HL-60 (cell line): ENCODE results near the gene FCHSD2.
"Not testable (repeated sequence)": the region's sequence is repeated elsewhere in the genome, so short reads cannot be mapped to it uniquely, and the experiment has no call there.

Source experiments
- DNase-seq, 2 experiments: peaks; one replicate each; pipeline ENCODE4 v3.0.0-alpha.2; 2010 to 2020; ENCODE audit warnings: low read depth in 1 of 2, low spot score in 1 of 2
- H3K27ac ChIP-seq: fragments of 250-450 bp; sonication (Bioruptor Pico); replicated peaks from 2 replicates; pipeline ENCODE4 v1.5.1; 2020; ENCODE audit warnings: mild to moderate bottlenecking, moderate library complexity
- H3K27me3 ChIP-seq: fragments of 250-450 bp; sonication (Bioruptor Pico); 2 replicates; pipeline ENCODE4 v1.5.1; 2021; ENCODE audit warnings: mild to moderate bottlenecking, moderate library complexity; ENCODE audit not compliant: insufficient read depth, poor library complexity, severe bottlenecking
- H3K4me3 ChIP-seq: replicated peaks from 2 replicates; pipeline ENCODE4 v1.5.1; 2011; ENCODE audit warnings: mild to moderate bottlenecking, control low read depth, low read length; ENCODE audit not compliant: insufficient read depth
- CTCF ChIP-seq: IDR thresholded peaks from one replicate; pipeline ENCODE4 v1.5.1; 2011; ENCODE audit warnings: low read length, control low read depth, inconsistent platforms; ENCODE audit not compliant: insufficient read depth
- GABPA ChIP-seq: IDR thresholded peaks from 2 replicates; pipeline ENCODE4 v1.6.1; 2012; ENCODE audit warnings: low read depth
- POLR2AphosphoS5 ChIP-seq: IDR thresholded peaks from 2 replicates; pipeline ENCODE4 v1.6.1; 2012; ENCODE audit warnings: low read depth
- SPI1 ChIP-seq: IDR thresholded peaks from 2 replicates; pipeline ENCODE4 v1.6.1; 2012; ENCODE audit warnings: low read depth, mild to moderate bottlenecking, borderline replicate concordance
- TF ChIP-seq, protein P1 (sequence below): IDR thresholded peaks from 2 replicates; pipeline ENCODE4 v1.6.1; 2012; ENCODE audit warnings: low read depth; ENCODE audit not compliant: insufficient replicate concordance

FCHSD2 gene

GRCh38 chr11:72814286-72815109, 327.6 kb downstream of the FCHSD2 start, which contains the start of gene ATG16L2:
ATG16L2 (plus strand) TSS chr11:72814411; CDS start chr11:72814446, 35 bp downstream.
- TF ChIP-seq SPI1 (no peak), POLR2AphosphoS5 (peak; percentile 3; the same call in 1 of the 2 replicates)
- DNase-seq = peak; percentile 70 to 85
- H3K4me3 ChIP-seq = peak within 1 kb of the TSS; percentile 77
- peak within 1 kb of the TSS; percentile 100 for H3K27ac ChIP-seq
- no peaks in the 10 kb centered on the region for H3K27me3 ChIP-seq

GRCh38 chr11:72813740-72814285, 328.3 kb downstream of the FCHSD2 start:
- Histone ChIP-seq H3K27ac (peak overlapping the region; percentile 100), H3K4me3 (peak overlapping the region; percentile 77), H3K27me3 (no peaks in the 10 kb centered on the region)
- no peak for TF ChIP-seq GABPA
- no peak for TF ChIP-seq SPI1
- TF ChIP-seq CTCF = no peak
- TF ChIP-seq POLR2AphosphoS5 = peak; percentile 87
- TF ChIP-seq, protein P1, sequence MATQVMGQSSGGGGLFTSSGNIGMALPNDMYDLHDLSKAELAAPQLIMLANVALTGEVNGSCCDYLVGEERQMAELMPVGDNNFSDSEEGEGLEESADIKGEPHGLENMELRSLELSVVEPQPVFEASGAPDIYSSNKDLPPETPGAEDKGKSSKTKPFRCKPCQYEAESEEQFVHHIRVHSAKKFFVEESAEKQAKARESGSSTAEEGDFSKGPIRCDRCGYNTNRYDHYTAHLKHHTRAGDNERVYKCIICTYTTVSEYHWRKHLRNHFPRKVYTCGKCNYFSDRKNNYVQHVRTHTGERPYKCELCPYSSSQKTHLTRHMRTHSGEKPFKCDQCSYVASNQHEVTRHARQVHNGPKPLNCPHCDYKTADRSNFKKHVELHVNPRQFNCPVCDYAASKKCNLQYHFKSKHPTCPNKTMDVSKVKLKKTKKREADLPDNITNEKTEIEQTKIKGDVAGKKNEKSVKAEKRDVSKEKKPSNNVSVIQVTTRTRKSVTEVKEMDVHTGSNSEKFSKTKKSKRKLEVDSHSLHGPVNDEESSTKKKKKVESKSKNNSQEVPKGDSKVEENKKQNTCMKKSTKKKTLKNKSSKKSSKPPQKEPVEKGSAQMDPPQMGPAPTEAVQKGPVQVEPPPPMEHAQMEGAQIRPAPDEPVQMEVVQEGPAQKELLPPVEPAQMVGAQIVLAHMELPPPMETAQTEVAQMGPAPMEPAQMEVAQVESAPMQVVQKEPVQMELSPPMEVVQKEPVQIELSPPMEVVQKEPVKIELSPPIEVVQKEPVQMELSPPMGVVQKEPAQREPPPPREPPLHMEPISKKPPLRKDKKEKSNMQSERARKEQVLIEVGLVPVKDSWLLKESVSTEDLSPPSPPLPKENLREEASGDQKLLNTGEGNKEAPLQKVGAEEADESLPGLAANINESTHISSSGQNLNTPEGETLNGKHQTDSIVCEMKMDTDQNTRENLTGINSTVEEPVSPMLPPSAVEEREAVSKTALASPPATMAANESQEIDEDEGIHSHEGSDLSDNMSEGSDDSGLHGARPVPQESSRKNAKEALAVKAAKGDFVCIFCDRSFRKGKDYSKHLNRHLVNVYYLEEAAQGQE = no peak
- DNase-seq = peak; percentile 77 to 78

- Histone ChIP-seq H3K4me3 (peak overlapping the region; percentile 77), H3K27ac (peak overlapping the region; percentile 100), H3K27me3 (no peaks in the 10 kb centered on the region)
- peak; percentile 74 to 84 for DNase-seq
- TF ChIP-seq POLR2AphosphoS5 (no peak; the same call in 1 of the 2 replicates), SPI1 (no peak), CTCF (peak; percentile 53)
- TF ChIP-seq, protein P1 = no peak
Observed at GRCh38 chr11:72812967-72813739, 329.0 kb downstream of the FCHSD2 start.

DNA sequence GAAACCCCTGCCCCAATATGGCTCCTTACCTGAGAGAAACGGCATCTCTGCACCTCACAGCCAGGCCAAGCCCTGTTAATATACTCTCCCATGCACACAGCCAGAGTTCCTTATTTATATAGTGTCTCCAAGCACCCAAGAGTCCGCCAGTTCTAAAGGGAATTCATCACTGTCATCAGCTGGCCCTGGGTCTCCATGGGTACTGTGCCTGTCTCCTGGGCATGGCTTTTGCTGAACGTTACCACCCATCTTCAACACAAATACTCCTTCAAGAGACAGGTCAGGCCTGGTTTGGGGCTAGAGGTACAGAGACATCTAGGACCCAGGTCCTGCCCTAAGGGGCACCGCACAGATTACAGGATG, 329.5 kb downstream of the FCHSD2 start:
- Histone ChIP-seq H3K27ac (peak overlapping the region; percentile 100), H3K27me3 (no peaks in the 10 kb centered on the region), H3K4me3 (peak overlapping the region; percentile 77)
- TF ChIP-seq SPI1 (0 out of 2 replicates have a peak, but pooled peaks have one; percentile 20), GABPA (no peak), POLR2AphosphoS5 (no peak)
- DNase-seq = no peak

DNA sequence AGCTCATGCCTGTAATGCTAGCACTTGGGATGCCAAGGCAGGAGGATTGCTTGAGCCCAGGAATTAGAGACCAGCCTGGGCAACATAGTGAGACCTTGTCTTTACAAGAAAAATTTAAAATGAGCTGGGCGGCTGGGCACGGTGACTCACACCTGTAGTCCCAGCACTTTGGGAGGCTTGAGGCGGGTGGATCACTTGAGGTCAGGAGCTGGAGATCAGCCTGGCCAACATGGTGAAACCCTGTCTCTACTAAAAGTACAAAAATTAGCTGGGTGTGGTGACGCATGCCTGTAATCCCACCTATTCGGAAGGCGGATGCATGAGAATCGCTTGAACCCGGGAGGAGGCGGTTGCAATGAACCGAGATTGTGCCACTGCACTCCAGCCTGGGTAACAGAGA, 330.4 kb downstream of the FCHSD2 start:
- H3K27me3 ChIP-seq, DNase-seq: not testable (repeated sequence)
- Histone ChIP-seq H3K27ac (peak overlapping the region; percentile 100), H3K4me3 (peak overlapping the region; percentile 77)
